Right ventricle myocardium superior (tissue), 1 donor: ENCODE data around the gene CRACDL. TPM values are rescaled to one million over a fixed set of nuclear protein-coding genes. Genes with fewer than 3 reads are reported as not detected.

ENCODE experiments used
- ATAC-seq: fragments of 200-7000 bp; cut with Tn5 transposase; one replicate; pipeline ENCODE4 v1.9.1; 2020; ENCODE audit warnings: mild to moderate bottlenecking; ENCODE audit not compliant: poor library complexity
- DNase-seq: peaks from one replicate; pipeline ENCODE4 v3.0.0-alpha.2; 2020
- intact Hi-C: fragments of 100-400 bp; cut with DNase I; formaldehyde crosslinking; loops from one replicate; pipeline ENCODE4 v1.11.2; 2022
- total RNA-seq: library from RNA; stranded (reverse); fragmentation: NEBNext Ultra II Directional; extraction: Animal tissue kit (Norgen Biotek cat#: 25700); gene quantifications from one replicate; pipeline ENCODE4 v1.2.1, GENCODE V29; 2021
- donor health status: DM: no; HTN: yes; CAD: no; lungs with severe emphysema.

CRACDL gene
- total RNA-seq, 1 donor from 2014 or later, result 4.4 TPM

DNA sequence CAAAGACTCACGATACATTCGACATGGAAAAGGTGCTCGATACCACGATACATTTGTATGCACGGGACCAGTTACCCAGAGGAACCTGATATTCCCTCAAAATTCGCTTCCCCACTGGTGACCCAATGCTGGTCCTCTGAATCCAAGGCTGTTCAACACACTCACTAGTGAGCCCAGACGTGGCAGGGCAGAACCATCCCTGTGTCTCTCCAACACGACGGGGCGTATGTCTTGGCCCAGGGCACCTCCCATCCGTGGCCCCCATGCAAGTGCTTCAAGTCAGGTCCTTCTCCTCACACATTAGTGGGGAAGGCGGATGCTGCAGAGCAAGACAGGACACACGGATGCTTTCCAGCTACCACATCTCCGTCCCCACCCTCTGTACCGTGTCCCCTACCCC is 6.1 kb downstream of the CRACDL start:
- ATAC-seq (no peak), DNase-seq (no peak)
- intact Hi-C loops, result no loop called here

DNA sequence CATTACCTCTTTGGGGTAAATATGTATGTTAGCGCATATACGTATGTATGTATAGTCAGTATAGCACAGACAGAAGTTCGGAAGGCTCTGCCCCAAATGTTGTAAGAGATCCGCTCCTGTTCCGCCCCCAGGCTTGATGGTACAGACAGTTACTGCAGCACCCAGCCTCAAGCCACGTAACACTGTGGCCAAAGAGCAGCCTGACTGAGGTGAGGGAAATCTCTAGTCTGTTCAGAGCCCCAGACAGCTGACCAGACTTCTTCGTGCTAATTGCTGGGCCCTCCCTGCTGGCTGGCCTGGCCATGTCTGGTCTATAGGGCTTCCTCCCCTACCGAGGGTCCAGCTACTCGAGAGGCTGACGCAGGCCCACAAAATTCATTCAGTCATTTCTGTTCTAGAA is 7.8 kb downstream of the CRACDL start:
- intact Hi-C loops, result no loop called here
- ATAC-seq (no peak), DNase-seq (no peak)

DNA sequence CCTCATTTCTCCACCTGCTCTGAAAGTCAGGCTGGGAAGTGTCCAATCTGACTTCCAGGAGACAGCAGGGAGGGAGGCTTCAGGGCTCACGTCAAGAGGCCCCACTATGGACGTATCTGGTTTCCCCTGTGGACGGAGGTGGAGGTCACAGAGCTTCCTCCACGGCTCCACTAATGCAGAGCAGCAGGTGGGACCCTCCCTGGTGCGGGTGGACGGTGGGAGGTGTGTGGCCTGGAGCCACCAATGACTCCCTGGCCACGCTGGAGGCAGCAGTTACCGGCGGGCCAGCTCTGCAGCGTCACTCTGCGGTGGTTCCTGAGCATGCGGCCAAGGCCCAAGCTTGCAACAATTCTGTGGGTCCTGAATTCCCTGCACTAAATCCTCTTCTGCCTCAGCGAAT is 9.0 kb downstream of the CRACDL start:
- intact Hi-C loops, result no loop called here
- ATAC-seq (no peak), DNase-seq (no peak)

DNA sequence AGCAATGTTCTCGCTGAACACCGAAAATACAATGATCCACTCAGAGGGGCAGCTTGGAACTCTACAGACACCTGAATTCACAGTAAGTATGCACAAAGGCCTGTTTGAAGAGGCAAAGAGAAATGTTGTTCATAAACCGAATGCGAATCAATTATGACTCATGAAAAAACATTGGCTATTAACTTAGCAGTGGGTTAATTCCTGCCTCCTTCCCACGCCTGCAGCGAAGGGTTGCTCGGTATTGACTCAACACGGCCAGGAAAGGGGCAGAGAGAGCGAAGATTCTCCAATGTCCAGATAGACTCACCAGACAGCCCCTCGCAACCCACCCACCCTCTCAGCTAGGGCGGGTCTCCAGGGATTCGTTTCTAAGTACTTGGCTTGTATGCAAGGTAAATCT is 9.4 kb downstream of the CRACDL start:
- intact Hi-C loops, result no loop called here
- DNase-seq, result no peak
- no peak for ATAC-seq

DNA sequence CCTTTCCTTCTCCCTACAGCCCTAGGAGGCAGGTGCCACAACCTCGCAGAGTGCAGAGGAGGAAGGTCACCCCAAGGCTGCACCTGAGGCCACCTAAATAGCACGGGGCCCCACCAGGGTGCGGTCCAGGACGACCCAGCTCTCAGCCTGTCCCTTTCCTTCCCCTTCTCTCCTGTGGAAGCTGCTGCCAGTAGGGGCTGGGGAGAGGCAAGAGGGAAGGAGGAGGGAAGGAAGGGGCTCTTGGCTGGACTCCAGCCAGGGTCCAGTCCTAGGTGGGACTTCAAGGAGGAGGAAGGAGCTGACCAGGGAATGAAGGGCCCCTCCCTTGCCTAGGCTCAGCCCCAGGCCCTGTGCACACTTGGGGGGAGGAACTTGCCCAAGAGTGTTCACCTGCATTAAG is 11.1 kb downstream of the CRACDL start:
- intact Hi-C loops, result no loop called here
- DNase-seq, result no peak
- no peak for ATAC-seq

DNA sequence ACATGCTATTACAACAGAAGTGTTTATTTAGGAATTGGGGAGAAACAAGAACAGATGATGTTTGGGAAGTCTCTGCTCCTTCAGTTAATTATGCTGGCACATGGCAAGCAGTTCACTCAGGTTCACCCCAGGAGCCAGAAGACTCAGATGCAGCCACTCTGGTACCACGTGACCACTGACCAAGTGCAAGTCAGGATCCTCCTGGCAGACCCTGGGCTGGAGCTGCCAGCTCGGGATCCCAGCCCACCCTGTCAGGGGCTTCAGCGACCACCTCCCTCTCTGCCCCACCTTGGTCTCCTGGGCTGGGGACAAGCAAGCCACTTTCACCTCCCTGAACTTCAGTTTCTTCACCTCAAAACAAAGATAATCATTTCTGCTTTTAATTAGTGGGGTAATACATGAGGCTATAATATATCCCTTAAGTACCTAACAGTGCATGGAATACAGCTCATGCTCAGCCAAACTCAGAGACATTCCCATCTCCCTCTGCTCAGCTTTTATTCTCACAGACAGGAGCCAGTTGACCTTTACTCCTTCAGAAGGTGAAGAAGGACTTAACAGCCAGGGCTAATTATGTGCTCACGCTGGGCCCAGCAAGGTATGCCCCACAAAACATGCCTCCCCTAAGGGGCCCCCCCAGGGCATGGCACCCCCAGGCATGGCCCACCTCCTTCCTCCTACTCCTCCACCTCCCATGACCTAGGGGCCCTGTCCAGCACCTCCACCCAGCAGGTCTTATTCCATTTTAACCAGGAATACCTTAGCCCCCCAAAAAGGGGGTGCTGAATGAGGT is 11.8 kb downstream of the CRACDL start:
- intact Hi-C loops, result no loop called here
- ATAC-seq (no peak), DNase-seq (no peak)

DNA sequence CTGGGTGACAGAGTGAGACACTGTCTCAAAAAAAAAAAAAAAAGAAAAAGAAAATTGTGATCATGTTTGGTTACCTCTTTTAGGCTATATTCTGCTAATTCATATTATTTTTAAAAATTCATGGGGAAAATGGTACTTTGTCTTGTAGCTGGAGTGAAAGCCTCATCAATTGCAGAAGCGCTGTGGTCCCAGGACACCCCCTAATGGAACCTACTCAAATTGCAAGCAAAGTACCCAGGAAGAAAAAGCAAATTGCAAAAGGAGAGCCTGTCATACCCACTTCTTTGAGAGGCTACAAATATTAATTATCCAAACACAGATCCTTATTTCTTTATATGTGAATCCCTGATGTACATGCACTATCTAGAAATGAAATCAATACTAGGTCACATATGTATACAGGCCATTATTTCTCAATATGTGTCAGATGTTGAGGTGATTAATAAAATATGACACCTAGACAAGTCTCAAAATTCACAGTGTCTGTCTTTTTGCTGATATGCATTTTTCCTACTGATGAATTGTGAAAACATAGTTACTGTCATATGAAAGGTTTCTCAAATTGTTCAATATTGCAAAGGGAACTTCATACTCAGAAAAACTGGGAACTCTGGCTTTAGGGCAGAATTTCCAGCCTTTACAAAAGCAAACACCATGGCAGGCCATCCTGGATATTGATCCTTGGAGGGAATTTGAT is 12.6 kb downstream of the CRACDL start:
- intact Hi-C loops, result no loop called here
- DNase-seq, result no peak
- ATAC-seq, result no peak

DNA sequence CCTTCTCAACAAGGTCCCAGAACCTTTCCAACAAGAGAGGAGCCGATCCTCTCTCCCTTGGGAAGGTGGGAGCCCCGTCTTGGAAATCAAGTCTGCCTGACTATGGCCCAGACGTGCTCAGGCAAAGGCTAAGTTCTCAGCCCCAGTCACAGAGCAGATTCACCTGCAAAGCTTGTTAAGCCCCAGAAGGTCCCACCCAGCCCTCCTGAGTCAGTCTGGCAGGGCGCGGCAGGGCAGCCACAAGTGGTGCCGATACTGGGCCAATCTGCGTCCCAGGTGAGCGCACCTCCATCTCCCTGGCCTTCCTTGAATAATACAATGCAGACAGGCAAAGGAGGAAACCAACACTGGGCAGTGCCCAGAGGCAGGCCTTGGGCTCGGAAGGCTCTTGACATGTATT is 15.0 kb downstream of the CRACDL start:
- no peak for ATAC-seq
- DNase-seq, result no peak
- intact Hi-C loops, result no loop called here

DNA sequence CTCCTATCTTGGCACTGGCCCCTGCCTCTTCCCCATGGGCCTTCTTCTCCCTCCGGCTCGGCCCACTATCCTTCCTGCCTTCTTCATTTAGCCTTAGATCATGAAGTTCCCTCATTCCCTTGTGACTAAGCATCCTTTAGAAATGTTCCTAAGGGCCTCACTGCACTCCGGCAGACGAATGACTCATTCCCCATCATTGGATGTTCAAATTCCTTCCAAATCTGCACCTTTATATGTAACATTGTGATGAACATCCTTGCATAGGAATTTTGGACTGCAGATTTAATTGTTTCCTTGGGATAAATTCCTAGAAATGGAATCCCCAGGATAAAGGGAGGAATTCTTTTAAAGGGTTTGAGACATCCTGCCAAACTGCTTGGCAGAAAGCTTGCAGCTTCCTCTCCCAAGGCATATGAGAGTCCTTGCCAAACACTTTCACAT is 19.0 kb downstream of the CRACDL start:
- intact Hi-C loops, result no loop called here
- DNase-seq, result no peak
- no peak for ATAC-seq

DNA sequence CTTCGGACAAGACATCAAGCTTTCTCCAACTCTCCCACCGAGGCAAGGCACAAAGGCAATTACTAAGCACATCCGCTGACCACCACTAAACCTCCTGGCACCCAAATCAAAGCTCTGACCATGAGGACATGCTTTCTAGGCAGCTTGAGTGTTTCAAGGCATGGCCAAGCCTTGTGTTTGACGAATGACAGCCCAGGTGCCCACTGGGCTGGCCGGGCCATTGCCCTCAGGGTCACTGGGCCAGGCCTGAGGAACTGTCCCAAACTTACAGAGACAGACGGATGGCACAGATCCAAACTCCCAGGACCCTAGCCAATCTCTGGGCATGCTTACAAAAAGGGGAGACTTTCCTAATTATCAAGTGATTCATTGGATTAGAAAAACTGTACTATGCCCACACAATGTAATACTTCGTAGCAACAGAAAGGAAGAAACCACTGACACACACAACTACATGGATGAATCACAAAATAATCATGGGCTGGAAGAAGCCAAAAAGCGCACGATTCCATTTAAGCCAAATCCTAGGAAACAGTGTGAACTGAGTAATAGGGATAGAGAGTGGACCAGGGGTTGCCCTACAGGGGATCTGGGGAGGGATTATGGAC is 20.2 kb downstream of the CRACDL start:
- no peak for DNase-seq

DNA sequence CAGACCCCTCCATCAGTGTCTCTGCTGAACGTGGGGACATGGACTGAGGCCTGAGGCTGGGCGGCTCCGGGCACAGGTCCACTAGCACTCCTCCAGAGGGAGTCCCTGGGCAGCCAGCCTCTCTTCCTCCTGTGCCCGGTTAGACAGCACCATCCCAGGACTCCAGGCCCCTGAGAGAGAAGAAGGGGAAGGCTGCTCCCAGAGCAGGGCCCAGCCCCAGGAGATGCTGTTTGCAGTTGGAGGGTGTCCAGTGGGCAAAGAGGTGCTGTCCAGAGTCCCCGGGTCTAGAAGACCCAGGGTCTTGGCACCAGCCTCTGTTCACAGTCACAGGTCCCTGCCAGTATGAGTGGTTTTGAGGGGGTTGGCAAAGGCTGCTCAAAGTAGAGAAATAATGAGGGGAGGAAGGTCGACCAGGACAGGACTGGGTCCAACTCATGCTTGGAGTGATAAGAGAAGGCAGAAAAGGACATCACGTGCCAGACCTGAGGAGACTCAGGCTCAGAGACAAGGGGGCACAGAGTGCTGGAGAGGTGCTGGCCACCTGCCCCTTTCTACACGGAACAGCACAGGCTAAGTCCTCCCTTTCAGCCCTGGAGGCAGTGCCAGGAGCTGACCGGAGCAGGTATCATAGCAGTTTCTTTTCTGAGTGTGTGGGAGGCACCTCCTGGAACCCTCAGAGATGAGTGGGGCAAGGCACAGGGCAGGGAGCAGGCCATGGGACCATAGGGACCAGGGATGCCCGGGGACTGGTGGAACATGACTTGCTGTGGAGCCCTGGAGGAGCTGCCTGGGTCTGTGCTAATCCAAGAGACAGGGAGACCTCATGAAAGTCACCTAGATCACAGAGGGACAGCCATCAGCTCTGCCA is 21.1 kb downstream of the CRACDL start:
- DNase-seq, result no peak
- no peak for ATAC-seq
- intact Hi-C loops, result no loop called here

More for the DNA sequence above, 20.2 kb downstream of the CRACDL start:
- ATAC-seq, result no peak
- intact Hi-C loops, result no loop called here

DNA sequence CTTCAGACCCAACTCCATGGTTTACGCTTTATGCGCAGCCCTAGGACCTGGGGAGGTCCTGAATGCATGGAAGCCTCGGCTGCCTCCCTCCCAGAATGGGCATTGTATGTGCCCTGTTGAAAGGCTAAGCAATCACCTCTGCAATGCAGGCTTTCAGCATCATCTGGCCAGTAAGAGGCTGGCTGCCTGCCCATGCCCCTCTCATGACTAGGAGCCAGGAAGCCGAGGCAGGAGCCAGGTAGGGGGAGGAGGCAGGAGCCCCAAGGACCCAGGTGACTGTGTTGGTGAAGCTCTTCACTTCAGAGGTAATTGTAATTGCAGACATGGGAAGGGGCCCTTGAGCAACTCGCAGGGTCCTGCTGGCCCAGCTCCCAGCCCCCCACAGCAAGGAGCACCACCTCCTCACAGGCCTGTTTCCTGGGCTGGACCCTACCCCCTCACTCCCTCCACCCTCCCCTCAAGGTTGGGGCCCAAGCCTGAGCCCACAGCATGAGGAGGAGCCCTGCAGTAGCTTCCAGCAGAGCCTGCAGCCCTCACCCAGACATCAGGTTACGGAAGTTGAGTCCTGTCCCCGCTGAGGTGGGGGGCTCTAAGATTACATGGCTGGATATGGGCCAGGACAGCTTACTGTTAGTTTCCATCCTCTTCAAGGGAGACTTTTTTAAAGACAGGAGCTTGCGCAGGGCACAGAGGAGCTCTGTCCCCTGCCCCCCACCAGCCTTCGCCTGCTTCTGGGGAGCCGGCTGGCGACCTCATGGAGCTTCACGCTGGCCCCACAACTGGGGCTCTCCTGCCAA is 21.9 kb downstream of the CRACDL start:
- ATAC-seq (no peak), DNase-seq (no peak)
- intact Hi-C loops, result no loop called here

DNA sequence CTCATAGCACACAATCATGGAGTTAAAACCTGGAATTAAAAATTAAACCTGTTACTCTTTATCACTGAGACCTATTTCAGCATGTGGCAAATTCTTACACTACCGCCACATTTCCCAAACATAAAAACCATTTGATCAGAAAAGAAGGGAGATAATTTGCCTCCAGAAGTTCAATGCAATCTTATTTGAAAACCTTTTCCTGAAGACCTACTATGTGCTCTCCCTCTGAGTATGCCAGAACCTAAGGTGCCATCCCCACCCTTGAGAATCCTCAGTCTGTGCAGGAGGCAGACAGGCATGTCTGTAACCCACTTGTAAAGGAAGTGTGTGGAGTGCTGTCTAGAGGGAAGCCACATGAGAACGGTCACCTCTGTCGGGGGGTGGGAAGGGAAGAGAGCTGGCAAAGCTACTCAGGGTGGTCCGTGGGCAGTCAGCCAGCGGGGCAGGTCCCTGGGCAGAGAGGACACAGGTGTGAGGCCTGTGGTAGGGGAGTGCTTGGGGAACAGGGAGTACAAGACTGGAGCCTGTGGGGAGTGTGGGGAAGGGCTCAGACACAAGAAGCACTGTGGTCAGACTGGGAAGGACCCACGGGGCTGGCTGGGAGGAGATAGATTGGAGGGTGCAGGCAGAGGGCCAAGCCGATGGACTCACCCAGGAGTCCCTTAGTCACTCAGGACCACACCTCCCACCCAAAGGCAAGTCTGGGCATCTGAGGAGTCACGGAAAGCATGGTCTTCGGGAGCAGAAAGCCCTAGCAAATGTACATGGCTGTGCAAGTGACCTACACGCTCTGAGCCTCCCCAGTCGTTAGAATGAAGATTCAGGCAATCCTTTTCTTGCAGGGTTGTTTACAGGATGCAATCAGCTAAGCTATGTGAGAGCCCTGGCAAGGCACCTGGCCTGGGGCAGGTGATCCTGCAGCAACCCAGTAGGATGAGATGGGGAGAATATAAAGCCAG is 22.8 kb downstream of the CRACDL start:
- intact Hi-C loops, result no loop called here
- ATAC-seq (no peak), DNase-seq (no peak)

DNA sequence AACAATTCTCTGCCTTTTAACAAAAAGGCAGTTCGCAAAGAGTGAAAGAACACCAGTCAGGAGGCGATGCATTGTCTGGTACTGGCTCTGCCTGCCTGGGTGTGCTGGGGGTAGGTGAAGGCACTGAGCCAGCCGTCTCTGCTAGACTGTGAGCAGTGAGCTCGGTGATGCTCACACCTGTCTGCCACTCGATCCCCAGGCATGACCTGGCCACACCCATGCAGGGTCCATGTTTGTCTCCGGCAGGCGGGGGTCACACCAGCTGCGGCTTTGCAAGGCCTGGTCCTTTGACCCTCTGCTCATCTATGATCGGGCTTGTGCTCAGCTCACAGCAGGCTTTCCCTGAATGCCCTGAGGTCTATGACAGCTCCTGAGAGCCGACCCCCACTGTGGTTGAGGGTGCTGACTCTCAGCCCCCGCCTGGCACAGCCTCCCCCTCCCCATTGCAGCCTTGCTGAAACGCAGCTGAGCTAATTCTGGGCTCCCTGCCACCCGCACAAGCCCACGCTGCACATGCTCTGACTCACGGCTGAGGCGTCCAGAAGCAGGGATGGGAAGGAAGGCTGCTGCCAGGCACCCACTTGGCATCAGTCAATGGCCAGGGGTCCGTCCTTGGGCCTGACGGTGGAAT is 23.7 kb downstream of the CRACDL start:
- intact Hi-C loops, result no loop called here
- DNase-seq, result no peak
- peak; percentile 73 for ATAC-seq

DNA sequence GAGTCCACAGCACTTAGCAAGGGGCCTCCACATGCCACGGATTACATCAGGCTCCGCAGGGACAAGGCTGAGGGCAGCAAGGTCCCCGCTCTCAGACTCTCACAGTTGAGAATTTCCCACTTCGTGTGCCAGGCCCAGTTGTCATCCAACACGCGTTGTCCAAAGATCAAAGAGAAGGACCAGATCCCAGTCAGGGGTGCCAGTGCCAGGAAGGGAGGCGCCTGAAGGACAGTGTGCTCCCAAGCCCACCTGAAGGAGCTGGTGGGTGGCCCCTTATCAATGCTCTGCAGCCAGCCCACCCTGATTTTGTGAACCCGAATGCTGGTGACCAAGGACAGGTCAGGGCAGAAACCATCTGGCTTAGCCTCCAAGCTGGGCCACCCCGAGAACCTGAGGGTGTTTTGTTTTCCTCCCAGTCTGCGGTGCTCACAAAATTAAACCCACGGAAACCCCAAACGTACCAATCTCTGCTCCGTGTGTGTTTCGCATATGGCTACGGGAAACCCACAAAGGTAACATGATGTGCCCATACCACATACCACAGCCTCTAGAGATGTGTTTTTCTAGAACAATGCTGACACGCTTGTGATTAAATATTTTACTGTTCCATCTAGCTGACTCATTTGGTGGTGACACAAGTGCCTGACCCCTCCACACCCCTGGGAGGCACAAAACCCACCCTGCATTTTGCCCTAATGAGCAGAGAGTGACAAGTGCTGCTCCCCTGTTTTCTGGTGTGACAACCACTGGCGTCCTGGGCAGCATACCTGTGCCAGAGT is 24.5 kb downstream of the CRACDL start:
- intact Hi-C loops, result no loop called here
- ATAC-seq (no peak), DNase-seq (no peak)

DNA sequence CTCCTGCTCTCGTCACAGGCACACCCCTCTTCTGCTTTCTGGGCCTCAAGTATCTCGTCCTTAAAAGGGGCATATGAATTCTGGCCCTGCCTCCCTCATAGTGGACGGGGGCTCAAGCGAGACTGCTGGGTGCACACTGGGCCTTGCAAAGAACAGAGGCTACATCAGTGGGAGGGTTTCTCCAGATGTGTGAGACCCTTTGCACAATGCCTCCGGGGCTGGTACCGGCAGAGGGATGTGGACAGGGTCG is 25.0 kb downstream of the CRACDL start:
- DNase-seq, result no peak
- intact Hi-C loops, result no loop called here
- ATAC-seq, result no peak
